Endothelial cell of umbilical vein (primary cell): ENCODE results near the gene CNMD. TPM values are rescaled to one million over a fixed set of nuclear protein-coding genes. Genes with fewer than 3 reads are reported as not detected.

ENCODE experiments used
- BruUV-seq: library from RNA; stranded (reverse); fragments of 400-500 nt; replicated peaks from 2 replicates; lab custom pipeline; 2021; lab: Mats Ljungman, UMichigan
- CTCF ChIA-PET: fragments of 300-600, 350-600 bp; sonication (Branson Sonifier 250); formaldehyde crosslinking; loops from one replicate; lab custom pipeline; 2021; ENCODE audit warnings: antibody characterized with exemption, inconsistent platforms; lab: Charles Lee
- POLR2A ChIA-PET: fragments of 300-600, 350-600 bp; sonication (Branson Sonifier 250); formaldehyde crosslinking; loops from one replicate; lab custom pipeline; 2021; ENCODE audit warnings: antibody characterized with exemption, inconsistent platforms; lab: Charles Lee
- DNase-seq: peaks from one replicate; pipeline ENCODE4 v3.0.0-alpha.2; 2011; ENCODE audit warnings: low read depth, low spot score
- FAIRE-seq: peaks from 2 replicates; lab custom pipeline; 2011; peaks lifted over from hg19 to GRCh38; lab: Jason Lieb, UNC
- H2AFZ ChIP-seq: 2 replicates; pipeline ENCODE4 v1.6.0; 2012; ENCODE audit warnings: low read depth, low read length, control low read depth, inconsistent platforms
- H3K27ac ChIP-seq: 2 replicates; pipeline ENCODE4 v1.5.1; 2011; ENCODE audit warnings: low read depth, mild to moderate bottlenecking, control low read depth, low read length, moderate library complexity; ENCODE audit not compliant: insufficient read depth
- H3K27me3 ChIP-seq, 2 experiments: 2 replicates each; pipeline versions ENCODE4 v1.6.0 to v1.6.1; 2011; ENCODE audit warnings: low read length in 2 of 2, mixed read lengths in 1 of 2; ENCODE audit not compliant: control insufficient read depth in 2 of 2, insufficient read depth in 2 of 2
- H3K36me3 ChIP-seq, 2 experiments: 2 replicates in 1 of 2; 3 replicates in 1 of 2; pipeline ENCODE4 v1.5.1; 2011; ENCODE audit warnings: low read length in 2 of 2, mild to moderate bottlenecking in 1 of 2, moderate library complexity in 1 of 2; ENCODE audit not compliant: control insufficient read depth in 2 of 2, insufficient read depth in 2 of 2; ENCODE audit errors: extremely low read depth in 1 of 2
- H3K4me1 ChIP-seq: 3 replicates; pipeline ENCODE4 v1.5.1; 2011; ENCODE audit warnings: mild to moderate bottlenecking, low read length; ENCODE audit not compliant: control insufficient read depth, insufficient read depth; ENCODE audit errors: extremely low read depth
- H3K4me2 ChIP-seq: 2 replicates; pipeline ENCODE4 v1.6.1; 2011; ENCODE audit warnings: low read length, control low read depth, mixed read lengths; ENCODE audit not compliant: insufficient read depth
- H3K4me3 ChIP-seq, 3 experiments: fragments of 200-600 bp in 1 of 3; sonication (generic), shearing (Covaris generic) in 1 of 3; replicated peaks in 1 of 3; 2 replicates each; pipeline ENCODE4 v1.5.1; 2011 to 2016; ENCODE audit warnings: control low read depth in 3 of 3, low read length in 3 of 3, mild to moderate bottlenecking in 2 of 3, inconsistent platforms in 1 of 3, low read depth in 1 of 3, moderate library complexity in 1 of 3; ENCODE audit not compliant: insufficient read depth in 1 of 3
- H3K79me2 ChIP-seq: 2 replicates; pipeline ENCODE4 v1.6.0; 2012; ENCODE audit warnings: low read length, inconsistent platforms; ENCODE audit not compliant: control insufficient read depth, insufficient read depth
- H3K9ac ChIP-seq: replicated peaks from 2 replicates; pipeline ENCODE3; 2011; ENCODE audit warnings: low read length, control low read depth; ENCODE audit not compliant: insufficient read depth; ENCODE audit errors: extremely low read depth
- H3K9me1 ChIP-seq: replicated peaks from 3 replicates; pipeline ENCODE4 v1.6.0; 2011; ENCODE audit warnings: mild to moderate bottlenecking, low read length; ENCODE audit not compliant: control insufficient read depth, insufficient read depth; ENCODE audit errors: extremely low read depth
- H3K9me3 ChIP-seq: replicated peaks from 2 replicates; pipeline ENCODE4 v1.5.1; 2012; ENCODE audit warnings: low read length, inconsistent platforms; ENCODE audit not compliant: control insufficient read depth, insufficient read depth
- H4K20me1 ChIP-seq: replicated peaks from 2 replicates; pipeline ENCODE3; 2011; ENCODE audit warnings: mild to moderate bottlenecking, low read length; ENCODE audit not compliant: control insufficient read depth, insufficient read depth; ENCODE audit errors: extremely low read depth
- EZH2 ChIP-seq: IDR thresholded peaks from 2 replicates; pipeline ENCODE4 v1.6.1; 2012; ENCODE audit warnings: borderline replicate concordance, low read depth, mild to moderate bottlenecking, moderate library complexity, low read length, inconsistent platforms; ENCODE audit not compliant: severe bottlenecking
- FOS ChIP-seq: IDR thresholded peaks from 2 replicates; pipeline ENCODE4 v1.6.1; 2011; ENCODE audit warnings: mild to moderate bottlenecking, low read length, moderate library complexity, borderline replicate concordance; ENCODE audit not compliant: insufficient read depth
- GATA2 ChIP-seq: IDR thresholded peaks from 2 replicates; pipeline ENCODE4 v1.7.0; 2011; ENCODE audit warnings: low read depth, mild to moderate bottlenecking, moderate library complexity, mixed read lengths, low read length; ENCODE audit not compliant: insufficient read length, insufficient read depth
- JUN ChIP-seq: IDR thresholded peaks from 2 replicates; pipeline ENCODE4 v1.6.1; 2011; ENCODE audit warnings: borderline replicate concordance, low read depth; ENCODE audit not compliant: insufficient read length, insufficient read depth
- MYC ChIP-seq: IDR thresholded peaks from one replicate; pipeline ENCODE4 v1.6.1; 2011; ENCODE audit warnings: mild to moderate bottlenecking, low read depth, low read length
- POLR2A ChIP-seq: IDR thresholded peaks from 2 replicates; pipeline ENCODE4 v1.6.1; 2012; ENCODE audit warnings: low read depth, mild to moderate bottlenecking, control low read depth, low read length
- POLR2AphosphoS5 ChIP-seq: IDR thresholded peaks from 2 replicates; pipeline ENCODE4 v1.6.1; 2012; ENCODE audit warnings: low read depth, mild to moderate bottlenecking, control low read depth, low read length, moderate library complexity; ENCODE audit not compliant: insufficient read depth
- dilution Hi-C: fragments of 300-500 bp; cut with MboI; formaldehyde crosslinking; loops from one replicate; pipeline ENCODE4 v1.15.0; 2019; ENCODE audit warnings: low sequenced_read_pairs; ENCODE audit not compliant: extremely low pct_ligation_motif_present
- intact Hi-C: fragments of 100-400 bp; cut with micrococcal nuclease; formaldehyde crosslinking; loops from one replicate; pipeline ENCODE4 v1.10.0; 2022
- polyA plus RNA-seq, 4 experiments: library from polyadenylated mRNA; depleted of rRNA in 3 of 4; stranded (reverse) in 3 of 4; unstranded in 1 of 4; fragments of >200 nt; gene quantifications; 2 replicates each; pipeline versions ENCODE4 v1.2.1 to v1.2.3, GENCODE V29; 2011 to 2012; ENCODE audit warnings: missing spikeins in 1 of 4
- total RNA-seq: library from RNA; stranded (reverse); gene quantifications from 2 replicates; pipeline ENCODE4 v1.2.3, GENCODE V29; 2021
- TF ChIP-seq, protein P1 (sequence below), 2 donors: IDR thresholded peaks; 1 replicate in 1 of 2; 2 replicates in 1 of 2; pipeline ENCODE4 v1.5.1; 2011; ENCODE audit warnings: low read length in 2 of 2, mild to moderate bottlenecking in 2 of 2, moderate library complexity in 2 of 2, control low read depth in 1 of 2, inconsistent platforms in 1 of 2, low read depth in 1 of 2; ENCODE audit not compliant: insufficient read depth in 1 of 2; ENCODE audit errors: extremely low read depth in 1 of 2
- TF ChIP-seq, protein P2 (sequence below): IDR thresholded peaks from 2 replicates; pipeline ENCODE4 v1.6.1; 2011; ENCODE audit not compliant: insufficient read depth, insufficient read length

Gene CNMD
- total and polyA plus RNA-seq, 2 donors (not counting 3 experiments of a cell fraction or from before 2014, with no cell fraction given) = not detected

DNA sequence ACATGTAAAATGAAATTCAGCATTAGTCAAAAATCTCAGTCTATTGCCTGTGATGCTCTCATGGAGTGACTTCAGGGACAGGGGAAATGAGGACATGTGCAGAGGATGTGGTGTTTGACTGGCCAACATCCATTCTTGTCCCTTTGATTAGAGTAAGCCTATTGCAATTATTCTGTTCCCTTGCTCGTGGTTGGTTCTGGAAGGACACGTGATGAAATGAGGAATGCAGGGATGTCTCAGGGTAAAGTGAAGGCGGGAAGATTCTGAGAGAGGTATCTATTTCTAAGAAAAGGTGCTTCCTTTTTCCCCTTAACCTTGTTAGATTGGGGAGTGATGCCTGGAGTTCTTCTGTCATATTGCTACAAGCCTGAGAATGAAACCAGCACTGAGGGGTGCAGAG, 37.1 kb upstream of the CNMD start:
- H2AFZ ChIP-seq = no peak overlapping the region
- H3K27ac ChIP-seq = no peak overlapping the region
- CTCF ChIA-PET = no interaction called here
- no peak overlapping the region for H3K4me2 ChIP-seq
- FAIRE-seq (no peak), DNase-seq (no peak)
- no peak overlapping the region for H3K4me3 ChIP-seq
- H3K79me2 ChIP-seq = no peaks in the 10 kb centered on the region
- no TSS peak for BruUV-seq
- H3K9me3 ChIP-seq = no peaks in the 10 kb centered on the region
- H3K9me1 ChIP-seq = no peaks in the 10 kb centered on the region
- H3K27me3 ChIP-seq = peaks cover 0 to 2% of the 10 kb centered on the region in 2 experiments
- dilution Hi-C loops (no loop called here), intact Hi-C loops (no loop called here)
- no peak overlapping the region for H3K9ac ChIP-seq
- no peaks in the 10 kb centered on the region for H4K20me1 ChIP-seq
- H3K4me1 ChIP-seq = no peaks in the 10 kb centered on the region
- POLR2A ChIA-PET = no interaction called here
- H3K36me3 ChIP-seq = no peaks in the 10 kb centered on the region
- no peak for TF ChIP-seq POLR2AphosphoS5
- no peak for TF ChIP-seq GATA2
- TF ChIP-seq FOS = no peak
- TF ChIP-seq, protein P1, sequence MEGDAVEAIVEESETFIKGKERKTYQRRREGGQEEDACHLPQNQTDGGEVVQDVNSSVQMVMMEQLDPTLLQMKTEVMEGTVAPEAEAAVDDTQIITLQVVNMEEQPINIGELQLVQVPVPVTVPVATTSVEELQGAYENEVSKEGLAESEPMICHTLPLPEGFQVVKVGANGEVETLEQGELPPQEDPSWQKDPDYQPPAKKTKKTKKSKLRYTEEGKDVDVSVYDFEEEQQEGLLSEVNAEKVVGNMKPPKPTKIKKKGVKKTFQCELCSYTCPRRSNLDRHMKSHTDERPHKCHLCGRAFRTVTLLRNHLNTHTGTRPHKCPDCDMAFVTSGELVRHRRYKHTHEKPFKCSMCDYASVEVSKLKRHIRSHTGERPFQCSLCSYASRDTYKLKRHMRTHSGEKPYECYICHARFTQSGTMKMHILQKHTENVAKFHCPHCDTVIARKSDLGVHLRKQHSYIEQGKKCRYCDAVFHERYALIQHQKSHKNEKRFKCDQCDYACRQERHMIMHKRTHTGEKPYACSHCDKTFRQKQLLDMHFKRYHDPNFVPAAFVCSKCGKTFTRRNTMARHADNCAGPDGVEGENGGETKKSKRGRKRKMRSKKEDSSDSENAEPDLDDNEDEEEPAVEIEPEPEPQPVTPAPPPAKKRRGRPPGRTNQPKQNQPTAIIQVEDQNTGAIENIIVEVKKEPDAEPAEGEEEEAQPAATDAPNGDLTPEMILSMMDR (IDR thresholded peaks at IDR 0.05; ENCODE audit: extremely low read depth in 1 of 2, insufficient read depth in 1 of 2, low read depth in 1 of 2, low read length in 2 of 2) = no peak
- no peak for TF ChIP-seq POLR2A
- no peak for TF ChIP-seq MYC
- TF ChIP-seq EZH2 = no peak
- TF ChIP-seq, protein P2, sequence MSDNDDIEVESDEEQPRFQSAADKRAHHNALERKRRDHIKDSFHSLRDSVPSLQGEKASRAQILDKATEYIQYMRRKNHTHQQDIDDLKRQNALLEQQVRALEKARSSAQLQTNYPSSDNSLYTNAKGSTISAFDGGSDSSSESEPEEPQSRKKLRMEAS = no peak
- no peak for TF ChIP-seq JUN
